GM12878 (cell line): ENCODE data around the gene CD52. TPM values are rescaled to one million over a fixed set of nuclear protein-coding genes. Genes with fewer than 3 reads are reported as not detected.
A peak's percentile ranks its signal among the peaks of the same experiment; 100 is the strongest.

ENCODE experiments used
- BACH1 ChIP-seq: fragments of 450-650 bp; IDR thresholded peaks from 2 replicates; pipeline ENCODE4 v1.6.1; 2017; ENCODE audit warnings: mild to moderate bottlenecking, borderline replicate concordance
- BCL11A ChIP-seq: IDR thresholded peaks from 2 replicates; pipeline ENCODE4 v1.6.1; 2011; ENCODE audit warnings: low read depth, low read length
- BCLAF1 ChIP-seq: fragments of 450-650 bp; IDR thresholded peaks from 2 replicates; pipeline ENCODE4 v1.6.1; 2017; ENCODE audit warnings: antibody characterized with exemption, mild to moderate bottlenecking, moderate library complexity
- BMI1 ChIP-seq: fragments of 450-650 bp; IDR thresholded peaks from 2 replicates; pipeline ENCODE4 v1.6.1; 2016; ENCODE audit warnings: mild to moderate bottlenecking, moderate library complexity, borderline replicate concordance
- ESRRA ChIP-seq: IDR thresholded peaks from 2 replicates; pipeline ENCODE4 v1.6.1; 2012; ENCODE audit warnings: mild to moderate bottlenecking, low read length, improper control_type of control experiment
- FOS ChIP-seq: IDR thresholded peaks from 3 replicates; pipeline ENCODE4 v1.6.1; 2011; ENCODE audit warnings: borderline replicate concordance; ENCODE audit not compliant: insufficient read length; ENCODE audit errors: extremely low read depth
- FOXM1 ChIP-seq: IDR thresholded peaks from 2 replicates; pipeline ENCODE4 v1.6.1; 2012; ENCODE audit warnings: low read depth, mild to moderate bottlenecking, inconsistent platforms, low read length, moderate library complexity
- HDGF ChIP-seq: fragments of 450-650 bp; IDR thresholded peaks from 2 replicates; pipeline ENCODE4 v1.6.1; 2016; ENCODE audit warnings: antibody characterized with exemption
- IKZF1 ChIP-seq: fragments of 450-650 bp; conservative IDR thresholded peaks from 2 replicates; pipeline ENCODE4 v1.6.1; 2017; ENCODE audit warnings: antibody characterized with exemption, mild to moderate bottlenecking
- JUNB ChIP-seq: IDR thresholded peaks from 2 replicates; pipeline ENCODE4 v1.6.1; 2016; ENCODE audit warnings: antibody characterized with exemption, mild to moderate bottlenecking
- MYC ChIP-seq: IDR thresholded peaks from 2 replicates; pipeline ENCODE4 v1.6.1; 2011; ENCODE audit warnings: mild to moderate bottlenecking, low read length, moderate library complexity, inconsistent platforms; ENCODE audit not compliant: insufficient read depth, insufficient replicate concordance, insufficient read length, severe bottlenecking
- NFYB ChIP-seq: IDR thresholded peaks from 2 replicates; pipeline ENCODE4 v1.6.1; 2011; ENCODE audit warnings: low read depth, mild to moderate bottlenecking, low read length, improper control_type of control experiment, moderate library complexity; ENCODE audit not compliant: insufficient read depth
- RB1 ChIP-seq: fragments of 450-650 bp; formaldehyde crosslinking; IDR thresholded peaks from 2 replicates; pipeline ENCODE4 v1.6.1; 2017; ENCODE audit warnings: mild to moderate bottlenecking, borderline replicate concordance
- REST ChIP-seq: IDR thresholded peaks from 2 replicates; pipeline ENCODE4 v1.6.1; 2012; ENCODE audit warnings: mild to moderate bottlenecking, low read depth, low read length
- SMC3 ChIP-seq: IDR thresholded peaks from 2 replicates; pipeline ENCODE4 v1.6.1; 2011; ENCODE audit warnings: low read length, improper control_type of control experiment, borderline replicate concordance
- SP1 ChIP-seq: IDR thresholded peaks from one replicate; pipeline ENCODE4 v1.6.1; 2011; ENCODE audit warnings: low read depth, low read length
- TCF7 ChIP-seq: IDR thresholded peaks from 2 replicates; pipeline ENCODE4 v1.6.1; 2014; ENCODE audit warnings: antibody characterized with exemption, borderline replicate concordance
- WRNIP1 ChIP-seq: IDR thresholded peaks from 2 replicates; pipeline ENCODE4 v1.6.1; 2011; ENCODE audit warnings: low read depth, low read length, improper control_type of control experiment, borderline replicate concordance
- ZNF592 ChIP-seq: fragments of 450-650 bp; IDR thresholded peaks from 2 replicates; pipeline ENCODE4 v1.6.1; 2017; ENCODE audit warnings: mild to moderate bottlenecking, moderate library complexity
- ZNF622 ChIP-seq: fragments of 450-650 bp; IDR thresholded peaks from 2 replicates; pipeline ENCODE4 v1.6.1; 2017; ENCODE audit warnings: mild to moderate bottlenecking, inconsistent platforms
- polyA plus RNA-seq, 11 experiments: library from polyadenylated mRNA; depleted of rRNA in 4 of 11; unstranded in 6 of 11; stranded (reverse) in 5 of 11; fragments of >200 nt; fragmentation: Nextera tagmentation in 4 of 11; fragmentation: Illumina TruSeq in 1 of 11; extraction: Ambion mirVana in 4 of 11; extraction: Trizol in 1 of 11; gene quantifications; 1 replicate in 1 of 11; 2 replicates in 10 of 11; pipeline versions ENCODE4 v1.2.1 to v1.2.3, GENCODE V29; 2011 to 2016; ENCODE audit warnings: inconsistent platforms in 2 of 11, missing spikeins in 2 of 11, low read depth in 1 of 11
- total RNA-seq, 4 experiments: library from RNA; depleted of rRNA in 3 of 4; stranded (reverse); fragments of >200 nt in 3 of 4; fragmentation: Illumina TruSeq in 1 of 4; extraction: Trizol in 1 of 4; gene quantifications; 2 replicates each; pipeline versions ENCODE4 v1.2.1 to v1.2.3, GENCODE V29; 2013 to 2021

The CD52 gene
- total and polyA plus RNA-seq, 10 of the 15 experiments (the other 5 are each of a cell fraction or from before 2014, with no cell fraction given), result 237 to 2,736 (median 532) TPM

GRCh38 chr1:26275580-26276431 is 42.0 kb upstream of the CD52 start (continued):
- no peak for TF ChIP-seq FOS
- TF ChIP-seq ZNF622, result no peak
- TF ChIP-seq BMI1, result no peak
- no peak for TF ChIP-seq NFYB
- TF ChIP-seq FOXM1, result no peak
- peak; percentile 44; the same call in 1 of the 2 replicates for TF ChIP-seq IKZF1
- TF ChIP-seq WRNIP1, result no peak
- peak; percentile 41; the same call in 1 of the 2 replicates for TF ChIP-seq HDGF
- TF ChIP-seq SP1, result no peak
- no peak for TF ChIP-seq ZNF592
- no peak for TF ChIP-seq MYC
- no peak for TF ChIP-seq BACH1
- TF ChIP-seq ESRRA, result no peak
- peak; percentile 86 for TF ChIP-seq SMC3
- TF ChIP-seq JUNB, result no peak
- no peak for TF ChIP-seq BCLAF1
- no peak for TF ChIP-seq BCL11A
- TF ChIP-seq REST, result no peak
- no peak for TF ChIP-seq TCF7
- 0 out of 2 replicates have a peak, but pooled peaks have one; percentile 31 for TF ChIP-seq RB1
